H1 (cell line): ENCODE measurements around the gene MAST1. TPM values are rescaled to one million over a fixed set of nuclear protein-coding genes. Genes with fewer than 3 reads are reported as not detected.

Experiments used
- CTCF ChIA-PET: fragments of 300-600 bp; sonication (Branson Sonifier 250); formaldehyde crosslinking; loops from one replicate; lab custom pipeline; 2021; ENCODE audit not compliant: partially characterized antibody; lab: Charles Lee
- POLR2A ChIA-PET: fragments of 300-600 bp; sonication (Branson Sonifier 250); formaldehyde crosslinking; loops from one replicate; lab custom pipeline; 2021; ENCODE audit warnings: inconsistent platforms; ENCODE audit not compliant: partially characterized antibody; lab: Charles Lee
- DNase-seq, 2 experiments: peaks; one replicate each; pipeline versions ENCODE4 v3.0.0 to v3.0.0-alpha.2; 2010 to 2022; ENCODE audit warnings: low spot score in 2 of 2, low read depth in 1 of 2, mixed read lengths in 1 of 2
- FAIRE-seq: peaks from 2 replicates; lab custom pipeline; 2011; peaks lifted over from hg19 to GRCh38; lab: Jason Lieb, UNC
- H2AFZ ChIP-seq: 2 replicates; pipeline ENCODE4 v1.8.1; 2012; ENCODE audit warnings: low read length, inconsistent platforms
- H2AK5ac ChIP-seq: 2 replicates; pipeline ENCODE4 v1.6.1; 2013; ENCODE audit warnings: low read depth, low read length
- H2BK120ac ChIP-seq: replicated peaks from 2 replicates; pipeline ENCODE3; 2013; ENCODE audit warnings: low read depth, low read length, inconsistent platforms
- H2BK12ac ChIP-seq: 2 replicates; pipeline ENCODE4 v1.6.1; 2013; ENCODE audit warnings: low read depth, low read length
- H2BK15ac ChIP-seq: 2 replicates; pipeline ENCODE4 v1.6.1; 2013; ENCODE audit warnings: low read length
- H2BK20ac ChIP-seq: 2 replicates; pipeline ENCODE4 v1.6.1; 2013; ENCODE audit warnings: low read length
- H2BK5ac ChIP-seq: 2 replicates; pipeline ENCODE4 v1.6.1; 2013; ENCODE audit warnings: low read depth, low read length
- H3K14ac ChIP-seq: 2 replicates; pipeline ENCODE4 v1.6.1; 2013; ENCODE audit warnings: inconsistent platforms; ENCODE audit not compliant: insufficient read length
- H3K18ac ChIP-seq: 2 replicates; pipeline ENCODE4 v1.6.1; 2013; ENCODE audit warnings: low read length; ENCODE audit errors: extremely low read depth
- H3K23ac ChIP-seq: 2 replicates; pipeline ENCODE4 v1.6.1; 2013; ENCODE audit warnings: inconsistent platforms; ENCODE audit not compliant: insufficient read length
- H3K23me2 ChIP-seq: 2 replicates; pipeline ENCODE4 v1.6.1; 2013; ENCODE audit warnings: low read depth, low read length
- H3K27ac ChIP-seq: 2 replicates; pipeline ENCODE4 v1.6.1; 2011; ENCODE audit warnings: low read depth, low read length, inconsistent platforms
- H3K27me3 ChIP-seq, 4 experiments: replicated peaks in 1 of 4; 1 replicate in 1 of 4; 2 replicates in 3 of 4; pipeline versions ENCODE4 v1.6.1 to v1.8.1; 2011 to 2013; ENCODE audit warnings: low read length in 3 of 4, mild to moderate bottlenecking in 3 of 4, inconsistent platforms in 2 of 4, mixed read lengths in 2 of 4, moderate library complexity in 1 of 4; ENCODE audit not compliant: control insufficient read depth in 3 of 4, insufficient read depth in 3 of 4; ENCODE audit errors: extremely low read depth in 1 of 4
- H3K36me3 ChIP-seq, 4 experiments: 2 replicates each; pipeline versions ENCODE4 v1.6.1 to v1.8.1; 2011 to 2013; ENCODE audit warnings: mild to moderate bottlenecking in 4 of 4, low read length in 3 of 4, moderate library complexity in 2 of 4, control low read depth in 1 of 4, inconsistent platforms in 1 of 4; ENCODE audit not compliant: insufficient read depth in 4 of 4, control insufficient read depth in 2 of 4
- H3K4ac ChIP-seq: replicated peaks from 2 replicates; pipeline ENCODE3; 2013; ENCODE audit warnings: low read length, low read depth, mixed read lengths, inconsistent platforms; ENCODE audit not compliant: insufficient read length
- H3K4me1 ChIP-seq, 4 experiments: replicated peaks in 1 of 4; 1 replicate in 1 of 4; 2 replicates in 3 of 4; pipeline versions ENCODE4 v1.6.1 to v1.8.1; 2011 to 2013; ENCODE audit warnings: low read length in 3 of 4, inconsistent platforms in 2 of 4, mixed read lengths in 1 of 4; ENCODE audit not compliant: insufficient read depth in 4 of 4, control insufficient read depth in 3 of 4
- H3K4me2 ChIP-seq, 2 experiments: 2 replicates each; pipeline versions ENCODE4 v1.6.1 to v1.8.1; 2011 to 2013; ENCODE audit warnings: low read depth in 2 of 2, low read length in 2 of 2, control low read depth in 1 of 2, inconsistent platforms in 1 of 2, mild to moderate bottlenecking in 1 of 2; ENCODE audit not compliant: insufficient read depth in 1 of 2
- H3K4me3 ChIP-seq, 4 experiments: fragments of 200-600, 300-600 bp in 1 of 4; sonication (generic), shearing (Covaris generic), sonication (Bioruptor Twin) in 1 of 4; 2 replicates each; pipeline versions ENCODE4 v1.5.1 to v1.8.1; 2011 to 2016; ENCODE audit warnings: low read length in 4 of 4, low read depth in 3 of 4, control low read depth in 2 of 4, inconsistent platforms in 2 of 4, mild to moderate bottlenecking in 2 of 4, mixed read lengths in 1 of 4, moderate library complexity in 1 of 4; ENCODE audit not compliant: insufficient read depth in 2 of 4; ENCODE audit errors: extremely low read depth in 1 of 4
- H3K56ac ChIP-seq: replicated peaks from 2 replicates; pipeline ENCODE3; 2013; ENCODE audit warnings: low read depth, mild to moderate bottlenecking, mixed read lengths, low read length, inconsistent platforms; ENCODE audit not compliant: insufficient read length
- H3K79me1 ChIP-seq: 2 replicates; pipeline ENCODE4 v1.6.1; 2013; ENCODE audit warnings: low read depth, low read length, control low read depth
- H3K79me2 ChIP-seq, 2 experiments: 2 replicates each; pipeline versions ENCODE4 v1.6.1 to v1.8.1; 2012 to 2013; ENCODE audit warnings: low read length in 2 of 2, mild to moderate bottlenecking in 2 of 2, inconsistent platforms in 1 of 2; ENCODE audit not compliant: insufficient read depth in 2 of 2, control insufficient read depth in 1 of 2
- H3K9ac ChIP-seq, 4 experiments: replicated peaks in 1 of 4; 1 replicate in 1 of 4; 2 replicates in 3 of 4; pipeline versions ENCODE4 v1.6.1 to v1.8.1; 2011 to 2013; ENCODE audit warnings: low read depth in 3 of 4, low read length in 3 of 4, control low read depth in 2 of 4, mild to moderate bottlenecking in 2 of 4, moderate library complexity in 2 of 4, inconsistent platforms in 1 of 4; ENCODE audit errors: extremely low read depth in 1 of 4
- H3K9me3 ChIP-seq, 2 experiments: 2 replicates each; pipeline versions ENCODE4 v1.6.1 to v1.8.1; 2012 to 2013; ENCODE audit warnings: mild to moderate bottlenecking in 2 of 2, moderate library complexity in 2 of 2, control low read depth in 1 of 2, inconsistent platforms in 1 of 2, low read depth in 1 of 2, low read length in 1 of 2, mixed read lengths in 1 of 2; ENCODE audit not compliant: insufficient read depth in 2 of 2
- H4K20me1 ChIP-seq, 2 experiments: replicated peaks in 1 of 2; 2 replicates each; pipeline versions ENCODE3 to v1.8.1; 2011 to 2013; ENCODE audit warnings: inconsistent platforms in 2 of 2, low read length in 2 of 2, mild to moderate bottlenecking in 1 of 2; ENCODE audit not compliant: insufficient read depth in 2 of 2, control insufficient read depth in 1 of 2
- H4K5ac ChIP-seq: 2 replicates; pipeline ENCODE4 v1.6.1; 2013; ENCODE audit warnings: low read length, low read depth, mixed read lengths, inconsistent platforms; ENCODE audit not compliant: insufficient read length
- H4K8ac ChIP-seq: 2 replicates; pipeline ENCODE4 v1.8.0; 2013; ENCODE audit warnings: mild to moderate bottlenecking, moderate library complexity, low read length, inconsistent platforms; ENCODE audit not compliant: insufficient read depth; ENCODE audit errors: extremely low read depth
- H4K91ac ChIP-seq: replicated peaks from 2 replicates; pipeline ENCODE3; 2013; ENCODE audit warnings: low read length, mixed read lengths, inconsistent platforms; ENCODE audit not compliant: insufficient read length
- EP300 ChIP-seq, 2 experiments: IDR thresholded peaks; 1 replicate in 1 of 2; 2 replicates in 1 of 2; pipeline ENCODE4 v1.6.1; 2011 to 2012; ENCODE audit warnings: low read depth in 2 of 2, low read length in 2 of 2, mild to moderate bottlenecking in 2 of 2, borderline replicate concordance in 1 of 2, inconsistent platforms in 1 of 2, moderate library complexity in 1 of 2
- SP4 ChIP-seq: IDR thresholded peaks from 2 replicates; pipeline ENCODE4 v1.6.1; 2012; ENCODE audit warnings: low read length, inconsistent platforms
- WGBS, 2 experiments: shearing (Covaris generic) in 1 of 2; methylation state at CpG; one replicate each; pipeline versions ENCODE4 v1.1.6 to v1.1.7; 2013 to 2015; ENCODE audit warnings: low lambda C conversion rate in 2 of 2, mixed read lengths in 2 of 2, inconsistent platforms in 1 of 2, low coverage in 1 of 2, missing lambda C conversion rate in 1 of 2; ENCODE audit not compliant: insufficient replicate concordance in 2 of 2, insufficient coverage in 1 of 2, insufficient read length in 1 of 2; ENCODE audit errors: extremely low coverage in 1 of 2, missing lambda C conversion rate in 1 of 2; 5-methylcytosine and 5-hydroxymethylcytosine counted together
- polyA plus RNA-seq, 7 experiments: library from polyadenylated mRNA; depleted of rRNA in 3 of 7; stranded (reverse) in 5 of 7; unstranded in 2 of 7; fragments of >200 nt in 5 of 7; fragments of 200-250 nt in 2 of 7; gene quantifications; 1 replicate in 5 of 7; 2 replicates in 1 of 7; 4 replicates in 1 of 7; pipeline versions ENCODE4 v1.2.1 to v1.2.3, GENCODE V29; 2011 to 2013; ENCODE audit warnings: missing spikeins in 2 of 7, mixed read lengths in 2 of 7
- total RNA-seq: library from RNA; stranded (reverse); fragmentation: NEBNext Ultra II Directional; extraction: Animal tissue kit (Norgen Biotek cat#: 25700); gene quantifications from 2 replicates; pipeline ENCODE4 v1.2.1, GENCODE V29; 2021

The MAST1 gene
- total and polyA plus RNA-seq, 2 of the 8 experiments (the other 6 are each of a cell fraction or from before 2014, with no cell fraction given) = 15.6 to 28.3 TPM

DNA sequence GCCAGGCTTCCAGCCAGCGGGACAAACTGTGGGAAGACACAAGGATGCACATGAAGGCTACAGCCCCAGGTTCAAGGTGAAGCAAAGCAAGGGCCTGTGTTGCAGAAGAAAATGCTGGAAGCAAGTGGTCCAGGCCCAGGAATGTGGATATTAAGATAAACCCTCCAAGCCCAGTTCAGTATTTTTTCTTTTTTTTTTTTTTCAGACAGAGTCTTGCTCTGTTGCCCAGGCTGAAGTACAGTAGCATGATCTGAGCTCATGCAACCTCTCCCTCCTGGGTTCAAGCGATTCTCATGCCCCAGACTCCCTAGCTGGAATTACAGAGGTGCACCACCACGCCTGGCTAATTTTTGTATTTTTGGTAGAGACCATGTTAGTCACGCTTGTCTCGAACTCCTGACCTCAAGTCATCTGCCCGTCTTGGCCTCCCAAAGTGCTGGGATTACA, 41.2 kb upstream of the MAST1 start:
- peaks cover 5 to 21% (median 13%) of the 10 kb centered on the region in 4 experiments for H3K4me1 ChIP-seq

More for the DNA sequence above, 41.2 kb upstream of the MAST1 start:
- Histone ChIP-seq H3K9ac (no peak overlapping the region), H3K56ac (no peak overlapping the region), H4K8ac (no peak overlapping the region), H3K23me2 (peaks cover 24% of the 10 kb centered on the region), H3K9me3 (no peaks in the 10 kb centered on the region), H2BK12ac (no peak overlapping the region), H3K14ac (no peak overlapping the region), H2BK120ac (no peak overlapping the region), H4K91ac (no peak overlapping the region), H3K23ac (no peak overlapping the region), H3K79me2 (peaks cover 0 to 12% of the 10 kb centered on the region in 2 experiments; a peak in 2 of 4 replicates), H3K27me3 (peaks cover 0 to 5% (median 4%) of the 10 kb centered on the region in 4 experiments; a peak in 3 of 7 replicates), H4K5ac (no peak overlapping the region), H3K4ac (no peak overlapping the region), H3K4me3 (no peak overlapping the region), H3K18ac (no peak overlapping the region), H2BK5ac (no peak overlapping the region), H4K20me1 (peaks cover 0 to 6% of the 10 kb centered on the region in 2 experiments), H2BK20ac (no peak overlapping the region), H3K79me1 (peaks cover 7% of the 10 kb centered on the region), H2BK15ac (no peak overlapping the region), H2AFZ (no peak overlapping the region), H3K4me2 (no peak overlapping the region), H2AK5ac (no peak overlapping the region), H3K27ac (no peak overlapping the region), H3K36me3 (peaks cover 8 to 19% (median 14%) of the 10 kb centered on the region in 4 experiments; a peak in 7 of 8 replicates)
- TF ChIP-seq SP4 (no peak), EP300 (IDR thresholded peaks at IDR 0.05; ENCODE audit: borderline replicate concordance in 1 of 2, low read depth in 2 of 2, low read length in 2 of 2) (no peak)
- FAIRE-seq = no peak
- WGBS, 2 experiments = 93% methylated on average over 6 of the region's 6 CpGs; no CpG with 5 or more reads in 1 of the 2 experiments
- ChIA-PET CTCF (interaction anchor here (0.9 to 17.9 kb wide), 13 partner anchors 10 to 125 kb away, joined by 3 to 288 read pairs (median 7); no protein-coding TSS in a partner anchor), POLR2A (interaction anchor here (0.6 to 15.2 kb wide), 6 partner anchors 21 to 1199 kb away, joined by 3 to 317 read pairs (median 3); partner anchors contain the start of gene HOOK2)
- DNase-seq = no peak
